Endothelial cell of umbilical vein (primary cell): ENCODE results near the gene SLC25A21. TPM values are rescaled to one million over a fixed set of nuclear protein-coding genes. Genes with fewer than 3 reads are reported as not detected.

Experiments used
- BruUV-seq: library from RNA; stranded (reverse); fragments of 400-500 nt; replicated peaks from 2 replicates; lab custom pipeline; 2021; lab: Mats Ljungman, UMichigan
- CTCF ChIA-PET: fragments of 300-600, 350-600 bp; sonication (Branson Sonifier 250); formaldehyde crosslinking; loops from one replicate; lab custom pipeline; 2021; ENCODE audit warnings: antibody characterized with exemption, inconsistent platforms; lab: Charles Lee
- POLR2A ChIA-PET: fragments of 300-600, 350-600 bp; sonication (Branson Sonifier 250); formaldehyde crosslinking; loops from one replicate; lab custom pipeline; 2021; ENCODE audit warnings: antibody characterized with exemption, inconsistent platforms; lab: Charles Lee
- DNase-seq: peaks from one replicate; pipeline ENCODE4 v3.0.0-alpha.2; 2011; ENCODE audit warnings: low read depth, low spot score
- FAIRE-seq: peaks from 2 replicates; lab custom pipeline; 2011; peaks lifted over from hg19 to GRCh38; lab: Jason Lieb, UNC
- H2AFZ ChIP-seq: 2 replicates; pipeline ENCODE4 v1.6.0; 2012; ENCODE audit warnings: low read depth, low read length, control low read depth, inconsistent platforms
- H3K27ac ChIP-seq: 2 replicates; pipeline ENCODE4 v1.5.1; 2011; ENCODE audit warnings: low read depth, mild to moderate bottlenecking, control low read depth, low read length, moderate library complexity; ENCODE audit not compliant: insufficient read depth
- H3K27me3 ChIP-seq, 2 experiments: 2 replicates each; pipeline versions ENCODE4 v1.6.0 to v1.6.1; 2011; ENCODE audit warnings: low read length in 2 of 2, mixed read lengths in 1 of 2; ENCODE audit not compliant: control insufficient read depth in 2 of 2, insufficient read depth in 2 of 2
- H3K36me3 ChIP-seq, 2 experiments: 2 replicates in 1 of 2; 3 replicates in 1 of 2; pipeline ENCODE4 v1.5.1; 2011; ENCODE audit warnings: low read length in 2 of 2, mild to moderate bottlenecking in 1 of 2, moderate library complexity in 1 of 2; ENCODE audit not compliant: control insufficient read depth in 2 of 2, insufficient read depth in 2 of 2; ENCODE audit errors: extremely low read depth in 1 of 2
- H3K4me1 ChIP-seq: 3 replicates; pipeline ENCODE4 v1.5.1; 2011; ENCODE audit warnings: mild to moderate bottlenecking, low read length; ENCODE audit not compliant: control insufficient read depth, insufficient read depth; ENCODE audit errors: extremely low read depth
- H3K4me2 ChIP-seq: 2 replicates; pipeline ENCODE4 v1.6.1; 2011; ENCODE audit warnings: low read length, control low read depth, mixed read lengths; ENCODE audit not compliant: insufficient read depth
- H3K4me3 ChIP-seq, 3 experiments: fragments of 200-600 bp in 1 of 3; sonication (generic), shearing (Covaris generic) in 1 of 3; replicated peaks in 1 of 3; 2 replicates each; pipeline ENCODE4 v1.5.1; 2011 to 2016; ENCODE audit warnings: control low read depth in 3 of 3, low read length in 3 of 3, mild to moderate bottlenecking in 2 of 3, inconsistent platforms in 1 of 3, low read depth in 1 of 3, moderate library complexity in 1 of 3; ENCODE audit not compliant: insufficient read depth in 1 of 3
- H3K79me2 ChIP-seq: 2 replicates; pipeline ENCODE4 v1.6.0; 2012; ENCODE audit warnings: low read length, inconsistent platforms; ENCODE audit not compliant: control insufficient read depth, insufficient read depth
- H3K9ac ChIP-seq: replicated peaks from 2 replicates; pipeline ENCODE3; 2011; ENCODE audit warnings: low read length, control low read depth; ENCODE audit not compliant: insufficient read depth; ENCODE audit errors: extremely low read depth
- H3K9me1 ChIP-seq: replicated peaks from 3 replicates; pipeline ENCODE4 v1.6.0; 2011; ENCODE audit warnings: mild to moderate bottlenecking, low read length; ENCODE audit not compliant: control insufficient read depth, insufficient read depth; ENCODE audit errors: extremely low read depth
- H3K9me3 ChIP-seq: replicated peaks from 2 replicates; pipeline ENCODE4 v1.5.1; 2012; ENCODE audit warnings: low read length, inconsistent platforms; ENCODE audit not compliant: control insufficient read depth, insufficient read depth
- H4K20me1 ChIP-seq: replicated peaks from 2 replicates; pipeline ENCODE3; 2011; ENCODE audit warnings: mild to moderate bottlenecking, low read length; ENCODE audit not compliant: control insufficient read depth, insufficient read depth; ENCODE audit errors: extremely low read depth
- CTCF ChIP-seq, 2 donors: IDR thresholded peaks; 1 replicate in 1 of 2; 2 replicates in 1 of 2; pipeline ENCODE4 v1.5.1; 2011; ENCODE audit warnings: low read length in 2 of 2, mild to moderate bottlenecking in 2 of 2, moderate library complexity in 2 of 2, control low read depth in 1 of 2, inconsistent platforms in 1 of 2, low read depth in 1 of 2; ENCODE audit not compliant: insufficient read depth in 1 of 2; ENCODE audit errors: extremely low read depth in 1 of 2
- EZH2 ChIP-seq: IDR thresholded peaks from 2 replicates; pipeline ENCODE4 v1.6.1; 2012; ENCODE audit warnings: borderline replicate concordance, low read depth, mild to moderate bottlenecking, moderate library complexity, low read length, inconsistent platforms; ENCODE audit not compliant: severe bottlenecking
- FOS ChIP-seq: IDR thresholded peaks from 2 replicates; pipeline ENCODE4 v1.6.1; 2011; ENCODE audit warnings: mild to moderate bottlenecking, low read length, moderate library complexity, borderline replicate concordance; ENCODE audit not compliant: insufficient read depth
- GATA2 ChIP-seq: IDR thresholded peaks from 2 replicates; pipeline ENCODE4 v1.7.0; 2011; ENCODE audit warnings: low read depth, mild to moderate bottlenecking, moderate library complexity, mixed read lengths, low read length; ENCODE audit not compliant: insufficient read length, insufficient read depth
- JUN ChIP-seq: IDR thresholded peaks from 2 replicates; pipeline ENCODE4 v1.6.1; 2011; ENCODE audit warnings: borderline replicate concordance, low read depth; ENCODE audit not compliant: insufficient read length, insufficient read depth
- MYC ChIP-seq: IDR thresholded peaks from one replicate; pipeline ENCODE4 v1.6.1; 2011; ENCODE audit warnings: mild to moderate bottlenecking, low read depth, low read length
- POLR2A ChIP-seq: IDR thresholded peaks from 2 replicates; pipeline ENCODE4 v1.6.1; 2012; ENCODE audit warnings: low read depth, mild to moderate bottlenecking, control low read depth, low read length
- POLR2AphosphoS5 ChIP-seq: IDR thresholded peaks from 2 replicates; pipeline ENCODE4 v1.6.1; 2012; ENCODE audit warnings: low read depth, mild to moderate bottlenecking, control low read depth, low read length, moderate library complexity; ENCODE audit not compliant: insufficient read depth
- dilution Hi-C: fragments of 300-500 bp; cut with MboI; formaldehyde crosslinking; loops from one replicate; pipeline ENCODE4 v1.15.0; 2019; ENCODE audit warnings: low sequenced_read_pairs; ENCODE audit not compliant: extremely low pct_ligation_motif_present
- intact Hi-C: fragments of 100-400 bp; cut with micrococcal nuclease; formaldehyde crosslinking; loops from one replicate; pipeline ENCODE4 v1.10.0; 2022
- polyA plus RNA-seq, 4 experiments: library from polyadenylated mRNA; depleted of rRNA in 3 of 4; stranded (reverse) in 3 of 4; unstranded in 1 of 4; fragments of >200 nt; gene quantifications; 2 replicates each; pipeline versions ENCODE4 v1.2.1 to v1.2.3, GENCODE V29; 2011 to 2012; ENCODE audit warnings: missing spikeins in 1 of 4
- total RNA-seq: library from RNA; stranded (reverse); gene quantifications from 2 replicates; pipeline ENCODE4 v1.2.3, GENCODE V29; 2021
- TF ChIP-seq, protein P1 (sequence below): IDR thresholded peaks from 2 replicates; pipeline ENCODE4 v1.6.1; 2011; ENCODE audit not compliant: insufficient read depth, insufficient read length

The SLC25A21 gene
- total and polyA plus RNA-seq, 2 donors (not counting 3 experiments of a cell fraction or from before 2014, with no cell fraction given): 0.98 to 1.4 TPM

- Histone ChIP-seq H3K9ac (no peak overlapping the region), H3K4me1 (no peaks in the 10 kb centered on the region), H2AFZ (no peak overlapping the region), H3K4me3 (no peak overlapping the region), H3K36me3 (no peaks in the 10 kb centered on the region), H3K27me3 (no peaks in the 10 kb centered on the region), H3K79me2 (no peaks in the 10 kb centered on the region), H3K4me2 (no peak overlapping the region), H3K9me1 (no peaks in the 10 kb centered on the region), H3K27ac (no peak overlapping the region), H4K20me1 (no peaks in the 10 kb centered on the region), H3K9me3 (no peaks in the 10 kb centered on the region)
- no peak for TF ChIP-seq CTCF (IDR thresholded peaks at IDR 0.05; ENCODE audit: extremely low read depth in 1 of 2, insufficient read depth in 1 of 2, low read depth in 1 of 2, low read length in 2 of 2)
- TF ChIP-seq POLR2A: no peak
- no peak for TF ChIP-seq POLR2AphosphoS5
- no peak for TF ChIP-seq EZH2
- no peak for TF ChIP-seq FOS
- TF ChIP-seq GATA2: no peak
- TF ChIP-seq MYC: no peak
- TF ChIP-seq, protein P1, sequence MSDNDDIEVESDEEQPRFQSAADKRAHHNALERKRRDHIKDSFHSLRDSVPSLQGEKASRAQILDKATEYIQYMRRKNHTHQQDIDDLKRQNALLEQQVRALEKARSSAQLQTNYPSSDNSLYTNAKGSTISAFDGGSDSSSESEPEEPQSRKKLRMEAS: no peak
- TF ChIP-seq JUN: no peak
- dilution Hi-C loops (no loop called here), intact Hi-C loops (no loop called here)
- ChIA-PET POLR2A (no interaction called here), CTCF (interaction anchor here (1.1 kb wide), 1 partner anchor 20 kb away, joined by 3 read pairs; no protein-coding TSS in a partner anchor)
- FAIRE-seq (no peak), DNase-seq (no peak)
- no TSS peak for BruUV-seq
Observed at GRCh38 chr14:37088356-37089215, 83.8 kb downstream of the SLC25A21 start.
